Liver (tissue), 3 donors: ENCODE measurements around the gene ATXN7L3B.

Experiments
- RAD21 ChIP-seq, 2 donors: IDR thresholded peaks; 2 replicates each; pipeline ENCODE4 v1.6.1; 2016; ENCODE audit warnings: antibody characterized with exemption in 2 of 2, mild to moderate bottlenecking in 2 of 2
- SP1 ChIP-seq: IDR thresholded peaks from 2 replicates; pipeline ENCODE4 v1.6.1; 2018; ENCODE audit warnings: antibody characterized with exemption, mild to moderate bottlenecking
- YY1 ChIP-seq: IDR thresholded peaks from 2 replicates; pipeline ENCODE4 v1.6.1; 2016; ENCODE audit warnings: antibody characterized with exemption, mild to moderate bottlenecking
- TF ChIP-seq, protein P1 (sequence below): fragments of 150-350 bp; IDR thresholded peaks from 2 replicates; pipeline ENCODE4 v1.5.1; 2017; ENCODE audit warnings: improper control_type of control experiment, low read depth, low read length; ENCODE audit not compliant: missing input control
- donor health status: healthy.
- donor health status: healthy.

DNA sequence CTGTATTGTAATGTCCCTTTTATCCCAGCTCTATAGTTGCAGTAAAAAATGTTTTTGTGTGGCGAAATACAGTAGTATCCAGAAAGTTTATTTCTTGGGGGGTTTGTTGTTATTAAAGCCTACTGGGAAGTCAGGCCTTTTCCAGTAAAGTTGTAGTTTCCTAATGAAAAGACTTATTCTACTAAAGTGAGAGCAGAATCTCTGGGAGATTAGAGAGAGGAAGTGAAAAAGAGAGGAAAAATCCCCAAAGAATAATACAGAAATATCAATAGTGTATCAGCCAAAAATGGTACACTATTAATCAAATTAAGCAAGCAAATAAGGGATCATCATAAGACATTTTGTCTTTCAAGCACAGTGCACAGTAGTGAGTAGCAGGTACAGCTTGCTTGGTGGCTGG, 46.3 kb upstream of the ATXN7L3B start:
- TF ChIP-seq YY1, result no peak
- TF ChIP-seq, protein P1, sequence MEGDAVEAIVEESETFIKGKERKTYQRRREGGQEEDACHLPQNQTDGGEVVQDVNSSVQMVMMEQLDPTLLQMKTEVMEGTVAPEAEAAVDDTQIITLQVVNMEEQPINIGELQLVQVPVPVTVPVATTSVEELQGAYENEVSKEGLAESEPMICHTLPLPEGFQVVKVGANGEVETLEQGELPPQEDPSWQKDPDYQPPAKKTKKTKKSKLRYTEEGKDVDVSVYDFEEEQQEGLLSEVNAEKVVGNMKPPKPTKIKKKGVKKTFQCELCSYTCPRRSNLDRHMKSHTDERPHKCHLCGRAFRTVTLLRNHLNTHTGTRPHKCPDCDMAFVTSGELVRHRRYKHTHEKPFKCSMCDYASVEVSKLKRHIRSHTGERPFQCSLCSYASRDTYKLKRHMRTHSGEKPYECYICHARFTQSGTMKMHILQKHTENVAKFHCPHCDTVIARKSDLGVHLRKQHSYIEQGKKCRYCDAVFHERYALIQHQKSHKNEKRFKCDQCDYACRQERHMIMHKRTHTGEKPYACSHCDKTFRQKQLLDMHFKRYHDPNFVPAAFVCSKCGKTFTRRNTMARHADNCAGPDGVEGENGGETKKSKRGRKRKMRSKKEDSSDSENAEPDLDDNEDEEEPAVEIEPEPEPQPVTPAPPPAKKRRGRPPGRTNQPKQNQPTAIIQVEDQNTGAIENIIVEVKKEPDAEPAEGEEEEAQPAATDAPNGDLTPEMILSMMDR, result no peak
- no peak for TF ChIP-seq RAD21 (IDR thresholded peaks at IDR 0.05)
- no peak for TF ChIP-seq SP1
